ENCODE measurements around the gene CHAF1A. TPM values are rescaled to one million over a fixed set of nuclear protein-coding genes. Genes with fewer than 3 reads are reported as not detected.

The CHAF1A gene
- polyA plus RNA-seq, 3 donors, result 23.6 to 26.1 (median 24.3) TPM

DNA sequence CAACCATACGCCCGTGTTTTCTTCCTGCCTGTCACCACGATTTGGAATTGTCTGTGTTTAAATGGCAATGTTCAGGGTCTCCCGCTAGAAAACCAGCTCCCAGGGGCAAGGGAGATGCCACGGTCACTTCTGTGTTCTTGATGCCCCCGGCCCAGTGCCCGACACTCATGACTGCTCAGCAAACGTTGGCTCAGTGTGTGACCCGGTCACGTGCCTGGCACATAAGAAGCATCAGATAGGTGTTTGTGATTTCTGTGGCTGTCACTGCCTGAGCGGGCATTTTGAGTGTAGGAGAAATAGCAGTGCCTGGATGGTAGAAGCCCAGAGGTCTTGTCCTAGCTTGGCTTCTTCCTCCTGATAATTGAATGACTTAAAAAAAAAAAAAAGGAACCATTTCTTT is 85.1 kb downstream of the CHAF1A start:
- no peak for DNase-seq

- DNase-seq, result no peak
These were observed 86.1 kb downstream of the CHAF1A start for GRCh38 chr19:4488496-4488895.

- no peak for DNase-seq
These were observed 89.0 kb downstream of the CHAF1A start for GRCh38 chr19:4491446-4491845.

DNA sequence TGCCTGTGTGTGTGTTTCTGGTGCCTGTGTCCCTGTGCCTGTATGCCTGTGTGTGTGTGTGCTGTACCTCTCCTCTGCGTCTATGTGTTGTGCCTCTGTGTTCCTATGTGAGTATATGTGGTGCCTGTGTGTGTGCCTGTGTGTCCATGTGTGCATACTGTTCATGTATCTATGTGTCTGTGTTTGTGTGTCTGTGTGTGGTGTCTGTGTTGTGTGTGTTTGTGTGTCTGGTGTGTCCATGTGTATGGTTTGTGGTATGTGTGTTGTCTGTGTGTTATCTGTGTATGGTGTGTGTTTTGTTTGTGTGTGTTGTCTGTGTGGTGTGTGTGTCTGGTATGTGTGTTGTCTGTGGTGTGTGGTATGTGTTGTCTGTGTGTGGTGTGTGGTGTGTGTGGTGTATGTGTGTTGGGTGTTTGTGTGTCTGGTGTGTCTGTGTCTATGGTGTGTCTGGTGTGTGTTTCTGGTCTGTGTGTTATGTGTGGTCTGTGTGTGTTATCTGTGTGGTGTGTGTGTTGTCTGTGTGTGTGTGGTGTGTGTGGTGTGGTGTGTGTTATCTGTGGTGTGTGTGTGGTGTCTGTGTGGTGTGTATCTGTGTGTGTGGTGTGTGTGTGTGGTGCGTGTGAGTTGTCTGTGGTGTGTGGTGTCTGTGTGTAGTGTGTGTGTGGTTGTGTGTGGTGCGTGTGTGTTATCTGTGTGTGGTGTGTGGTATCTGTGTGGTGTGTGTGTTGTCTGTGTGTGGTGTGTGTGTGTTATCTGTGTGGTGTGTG is 90.1 kb downstream of the CHAF1A start:
- no peak for DNase-seq

Other genes starting within 250 kb of the CHAF1A start
- gene CREB3L3, start 249.0 kb upstream of the CHAF1A start, polyA plus RNA-seq (ENCODE audit: insufficient read length in 3 of 3), result 1 to 10 TPM in 2 of 3 donors, under 1 TPM in 1; 0.87 to 1.4 (median 1.1) TPM
- 10 to 100 TPM; 21.9 to 29.5 (median 23.3) TPM for gene SIRT6, start 220.1 kb upstream of the CHAF1A start, polyA plus RNA-seq (ENCODE audit: insufficient read length in 3 of 3)
- gene ANKRD24, start 220.0 kb upstream of the CHAF1A start, polyA plus RNA-seq (ENCODE audit: insufficient read length in 3 of 3), result 1 to 10 TPM; 1.1 to 2.4 (median 1.7) TPM
- gene EBI3, start 173.1 kb upstream of the CHAF1A start, polyA plus RNA-seq (ENCODE audit: insufficient read length in 3 of 3), result under 1 TPM; 0.76 to 0.84 (median 0.82) TPM
- 10 to 100 TPM; 24.0 to 28.1 (median 24.9) TPM for gene YJU2, start 155.6 kb upstream of the CHAF1A start, polyA plus RNA-seq (ENCODE audit: insufficient read length in 3 of 3)
- 1 to 10 TPM; 1.3 to 2.8 (median 2.1) TPM for gene SHD, start 123.4 kb upstream of the CHAF1A start, polyA plus RNA-seq (ENCODE audit: insufficient read length in 3 of 3)
- under 1 TPM; 0.30 to 0.69 (median 0.41) TPM for gene TMIGD2, start 100.3 kb upstream of the CHAF1A start, polyA plus RNA-seq (ENCODE audit: insufficient read length in 3 of 3)
- 1 to 10 TPM; 6.7 to 9.0 (median 8.4) TPM for gene FSD1, start 98.0 kb upstream of the CHAF1A start, polyA plus RNA-seq (ENCODE audit: insufficient read length in 3 of 3)
- gene STAP2, start 63.8 kb upstream of the CHAF1A start, polyA plus RNA-seq (ENCODE audit: insufficient read length in 3 of 3), result 10 to 100 TPM; 24.4 to 33.7 (median 31.4) TPM
- 10 to 100 TPM; 29.3 to 33.8 (median 31.8) TPM for gene MPND, start 59.1 kb upstream of the CHAF1A start, polyA plus RNA-seq (ENCODE audit: insufficient read length in 3 of 3)
- gene SH3GL1, start 2.1 kb upstream of the CHAF1A start, polyA plus RNA-seq (ENCODE audit: insufficient read length in 3 of 3), result 10 to 100 TPM; 63.5 to 82.4 (median 78.2) TPM
- gene UBXN6, start 55.2 kb downstream of the CHAF1A start, polyA plus RNA-seq (ENCODE audit: insufficient read length in 3 of 3), result 100 to 1,000 TPM; 108 to 137 (median 111) TPM
- 100 to 1,000 TPM in 1 of 3 donors, 10 to 100 TPM in 2; 89.2 to 106 (median 90.7) TPM for gene HDGFL2, start 69.7 kb downstream of the CHAF1A start, polyA plus RNA-seq (ENCODE audit: insufficient read length in 3 of 3)
- 1 to 10 TPM; 1.1 to 1.5 (median 1.4) TPM for gene PLIN4, start 115.8 kb downstream of the CHAF1A start, polyA plus RNA-seq (ENCODE audit: insufficient read length in 3 of 3)
- gene PLIN5, start 132.6 kb downstream of the CHAF1A start, polyA plus RNA-seq (ENCODE audit: insufficient read length in 3 of 3), result 1 to 10 TPM; 3.3 to 8.0 (median 7.7) TPM
- 1 to 10 TPM in 1 of 3 donors, under 1 TPM in 2; 0.69 to 1.1 (median 0.83) TPM for gene LRG1, start 137.4 kb downstream of the CHAF1A start, polyA plus RNA-seq (ENCODE audit: insufficient read length in 3 of 3)
- gene SEMA6B, start 157.0 kb downstream of the CHAF1A start, polyA plus RNA-seq (ENCODE audit: insufficient read length in 3 of 3), result 1 to 10 TPM; 2.5 to 3.9 (median 3.1) TPM
- gene TNFAIP8L1, start 236.9 kb downstream of the CHAF1A start, polyA plus RNA-seq (ENCODE audit: insufficient read length in 3 of 3), result 10 to 100 TPM; 13.3 to 15.1 (median 13.5) TPM